Lower leg skin (tissue), 3 donors: ENCODE data around the gene KCTD13.

Experiments used
- POLR2A ChIP-seq, 2 donors: fragments of 450-650 bp; IDR thresholded peaks; one replicate each; pipeline ENCODE4 v1.6.1; 2016 to 2017; ENCODE audit warnings: antibody characterized with exemption in 2 of 2, mild to moderate bottlenecking in 1 of 2, moderate library complexity in 1 of 2
- TF ChIP-seq, protein P1 (sequence below), 3 donors: fragments of 450-650 bp; IDR thresholded peaks; one replicate each; pipeline ENCODE4 v1.5.1; 2016; ENCODE audit warnings: antibody characterized with exemption in 3 of 3, mild to moderate bottlenecking in 3 of 3, moderate library complexity in 2 of 3

DNA sequence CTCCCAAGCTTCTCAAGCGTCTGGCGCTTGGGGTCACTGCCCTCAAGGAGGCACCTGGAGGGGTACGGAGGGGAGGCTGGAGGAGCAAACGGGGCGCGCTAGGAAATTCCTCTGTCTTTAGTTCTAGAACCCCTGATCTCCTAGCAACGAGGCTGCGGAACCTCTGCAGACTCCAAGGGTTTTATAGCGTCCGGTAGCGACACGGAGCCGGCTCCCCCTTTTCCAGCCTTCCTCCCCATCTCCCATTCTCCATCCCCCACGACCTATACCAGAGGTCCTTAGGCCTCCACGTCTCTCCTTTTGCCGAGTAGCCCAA, 62.4 kb downstream of the KCTD13 start:
- TF ChIP-seq, protein P1, sequence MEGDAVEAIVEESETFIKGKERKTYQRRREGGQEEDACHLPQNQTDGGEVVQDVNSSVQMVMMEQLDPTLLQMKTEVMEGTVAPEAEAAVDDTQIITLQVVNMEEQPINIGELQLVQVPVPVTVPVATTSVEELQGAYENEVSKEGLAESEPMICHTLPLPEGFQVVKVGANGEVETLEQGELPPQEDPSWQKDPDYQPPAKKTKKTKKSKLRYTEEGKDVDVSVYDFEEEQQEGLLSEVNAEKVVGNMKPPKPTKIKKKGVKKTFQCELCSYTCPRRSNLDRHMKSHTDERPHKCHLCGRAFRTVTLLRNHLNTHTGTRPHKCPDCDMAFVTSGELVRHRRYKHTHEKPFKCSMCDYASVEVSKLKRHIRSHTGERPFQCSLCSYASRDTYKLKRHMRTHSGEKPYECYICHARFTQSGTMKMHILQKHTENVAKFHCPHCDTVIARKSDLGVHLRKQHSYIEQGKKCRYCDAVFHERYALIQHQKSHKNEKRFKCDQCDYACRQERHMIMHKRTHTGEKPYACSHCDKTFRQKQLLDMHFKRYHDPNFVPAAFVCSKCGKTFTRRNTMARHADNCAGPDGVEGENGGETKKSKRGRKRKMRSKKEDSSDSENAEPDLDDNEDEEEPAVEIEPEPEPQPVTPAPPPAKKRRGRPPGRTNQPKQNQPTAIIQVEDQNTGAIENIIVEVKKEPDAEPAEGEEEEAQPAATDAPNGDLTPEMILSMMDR (IDR thresholded peaks at IDR 0.05): no peak
- TF ChIP-seq POLR2A (IDR thresholded peaks at IDR 0.05): no peak
